Measurements from ENCODE around the gene HKDC1.

HKDC1 gene

GRCh38 chr10:69217119-69217754, 2.9 kb upstream of the HKDC1 start:
- DNase-seq, result no peak

DNA sequence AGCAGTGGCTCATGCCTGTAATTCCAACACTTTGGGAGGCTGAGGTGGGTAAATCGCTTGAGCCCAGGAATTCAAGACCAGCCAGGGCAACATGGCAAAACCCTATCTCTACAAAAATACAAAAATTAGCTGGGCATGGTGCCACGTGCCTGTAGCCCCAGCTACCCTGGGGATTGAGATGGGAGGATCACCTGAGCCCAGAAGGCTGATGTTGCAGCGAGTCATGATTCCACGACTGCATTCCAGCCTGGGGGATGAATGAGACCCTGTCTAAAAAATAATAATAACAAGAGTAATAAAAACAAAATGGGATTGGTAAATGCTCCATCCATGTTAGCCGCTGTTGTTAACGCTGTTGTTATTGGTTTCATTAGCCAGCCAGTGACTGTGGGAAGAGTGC, 1.3 kb upstream of the HKDC1 start:
- DNase-seq, result no peak

- DNase-seq, result no peak
Measured at GRCh38 chr10:69220507-69220906, 375 bp downstream of the HKDC1 start.

DNA sequence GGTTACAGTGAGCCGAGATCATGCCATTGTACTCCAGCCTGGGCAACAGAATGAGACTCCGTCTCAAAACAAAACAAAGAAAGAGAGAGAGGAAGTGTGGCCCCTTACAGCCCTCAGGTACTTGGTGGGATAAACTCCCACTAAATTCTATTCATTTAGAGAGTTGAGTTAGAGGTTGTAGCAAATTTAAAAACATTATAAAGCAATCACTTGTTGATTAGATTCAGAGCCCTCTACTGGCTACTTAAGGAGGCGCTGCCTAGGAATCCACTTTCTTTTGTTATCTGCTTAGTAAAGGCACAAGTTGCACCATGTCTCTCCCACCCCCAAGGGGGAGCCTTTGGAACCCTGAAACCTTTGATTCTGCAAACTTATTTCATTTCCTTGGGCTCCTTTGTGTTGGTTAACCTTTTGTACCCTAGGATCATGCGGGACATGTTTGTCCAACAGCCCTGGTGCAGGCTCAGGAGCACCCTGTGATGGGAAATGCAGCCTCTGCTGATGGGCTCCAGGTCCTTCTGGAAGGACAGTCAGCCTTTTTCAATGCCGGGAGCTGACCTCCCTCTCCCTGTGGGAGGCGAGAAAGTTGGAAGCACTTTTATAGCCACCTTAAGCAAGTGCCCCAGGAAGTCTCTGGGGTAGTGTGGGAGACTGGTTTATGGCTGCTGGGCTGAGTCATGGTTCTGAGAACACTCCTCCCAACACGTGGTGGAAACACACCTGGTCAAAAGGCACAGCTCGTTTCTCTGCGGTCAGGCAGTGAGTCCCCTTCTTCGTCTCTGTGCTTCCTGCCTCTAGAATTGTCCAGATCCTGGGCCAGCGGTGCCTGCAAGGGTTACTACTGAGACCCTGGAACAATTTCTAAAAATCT, 2.3 kb downstream of the HKDC1 start:
- DNase-seq, result peak; percentile 90

DNA sequence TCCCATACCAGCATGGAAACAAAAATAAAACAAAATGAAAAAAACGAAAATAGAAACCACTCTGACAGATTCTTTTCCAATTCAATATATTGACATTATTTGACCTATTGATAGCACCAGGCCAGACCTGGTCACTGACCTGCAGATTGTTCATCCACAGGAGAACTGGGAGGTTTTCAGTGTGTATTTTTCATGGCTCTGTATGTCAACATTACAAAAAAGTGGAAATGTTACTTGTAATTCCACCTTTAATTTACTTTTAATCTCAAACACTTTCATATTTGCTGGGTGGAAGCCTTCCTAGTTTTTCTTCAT, 2.9 kb downstream of the HKDC1 start:
- DNase-seq, result no peak

- no peak for DNase-seq
Measured at GRCh38 chr10:69224862-69225657, 4.9 kb downstream of the HKDC1 start.

- DNase-seq, result no peak
Measured at GRCh38 chr10:69225681-69226080, 5.5 kb downstream of the HKDC1 start.

- DNase-seq, result no peak
Measured at GRCh38 chr10:69226919-69227450, 6.9 kb downstream of the HKDC1 start.

- no peak for DNase-seq
Measured at GRCh38 chr10:69228151-69228550, 8.0 kb downstream of the HKDC1 start.

GRCh38 chr10:69229616-69229916, 9.4 kb downstream of the HKDC1 start:
- DNase-seq, result no peak

- no peak for DNase-seq
Measured at GRCh38 chr10:69230128-69230527, 10.0 kb downstream of the HKDC1 start.

GRCh38 chr10:69232252-69232651, 12.1 kb downstream of the HKDC1 start:
- no peak for DNase-seq

DNA sequence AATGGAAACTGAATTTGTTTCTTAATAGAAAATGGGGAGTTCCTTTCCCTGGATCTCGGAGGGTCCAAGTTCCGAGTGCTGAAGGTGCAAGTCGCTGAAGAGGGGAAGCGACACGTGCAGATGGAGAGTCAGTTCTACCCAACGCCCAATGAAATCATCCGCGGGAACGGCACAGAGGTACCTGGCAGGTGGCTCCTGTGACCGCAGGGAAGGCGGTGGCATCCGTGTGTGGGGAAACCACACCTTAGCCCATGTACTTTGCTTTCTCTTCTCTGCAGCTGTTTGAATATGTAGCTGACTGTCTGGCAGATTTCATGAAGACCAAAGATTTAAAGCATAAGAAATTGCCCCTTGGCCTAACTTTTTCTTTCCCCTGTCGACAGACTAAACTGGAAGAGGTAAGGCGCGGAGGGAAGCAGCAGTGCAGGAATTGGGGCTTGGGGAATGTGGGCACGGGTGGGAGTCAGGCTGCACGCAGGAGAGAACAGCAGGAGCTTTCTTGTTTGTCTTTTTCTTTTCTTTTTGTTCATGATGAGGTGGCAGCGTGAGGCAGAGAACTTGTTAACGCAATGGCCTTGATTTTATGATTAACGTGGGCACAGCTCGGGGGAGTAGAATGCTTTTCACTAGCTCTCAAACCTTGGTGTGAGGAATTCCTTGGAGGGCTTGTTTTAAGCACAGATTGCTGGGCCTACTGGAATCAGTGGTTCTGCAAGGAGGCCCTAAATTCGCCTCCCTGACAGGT, 12.8 kb downstream of the HKDC1 start:
- DNase-seq, result no peak

DNA sequence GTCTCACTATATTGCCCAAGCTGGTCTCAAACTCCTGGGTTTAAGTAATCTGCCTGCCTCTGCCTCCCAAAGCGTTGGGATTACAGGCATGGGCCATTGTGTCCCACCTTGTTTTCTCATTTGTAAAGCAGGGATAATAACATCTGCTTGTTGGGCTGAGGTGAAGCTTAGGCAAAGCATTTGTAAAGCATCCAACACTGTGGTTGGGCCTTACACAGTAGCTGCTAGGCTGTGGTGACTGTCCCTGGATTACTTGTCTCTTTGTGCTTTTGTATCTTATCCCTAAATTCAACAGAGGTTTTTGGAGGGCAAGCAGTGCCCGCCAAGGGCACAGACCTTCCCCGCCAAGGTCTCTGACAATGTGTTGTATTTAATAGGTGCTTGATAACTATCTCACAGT, 14.3 kb downstream of the HKDC1 start:
- DNase-seq, result no peak

DNA sequence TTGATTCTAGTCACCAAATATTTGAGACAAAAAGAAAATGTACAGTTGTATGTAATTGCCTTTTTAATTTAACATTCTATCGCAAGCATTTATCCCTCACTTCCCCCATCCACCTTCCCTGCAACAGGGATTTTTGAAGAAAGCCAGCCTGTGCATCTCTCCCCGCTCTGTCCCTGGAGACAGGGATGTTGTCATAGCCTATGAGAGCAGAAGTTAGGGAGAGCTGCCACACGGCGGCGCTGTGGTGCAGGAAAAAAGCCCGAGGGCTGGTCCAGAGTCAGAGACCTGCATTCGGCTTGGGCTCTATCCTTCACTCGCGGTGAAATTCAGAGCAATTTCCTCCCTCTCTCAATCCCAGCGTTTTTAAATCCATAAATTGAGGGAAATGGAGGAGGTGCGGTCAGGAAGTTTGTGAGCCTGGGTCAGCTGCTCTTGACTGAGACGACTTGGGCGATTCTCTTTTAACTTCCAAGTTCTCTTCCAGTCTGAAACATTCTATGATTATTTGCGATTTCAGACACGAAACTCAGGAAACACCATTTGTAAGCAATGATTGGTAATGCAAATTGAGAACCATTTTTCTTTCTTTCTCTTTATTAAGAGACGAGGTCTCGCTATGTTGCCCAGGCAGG, 17.5 kb downstream of the HKDC1 start:
- DNase-seq, result peak; percentile 48

- no peak for DNase-seq
Measured at GRCh38 chr10:69239136-69239535, 19.0 kb downstream of the HKDC1 start.

DNA sequence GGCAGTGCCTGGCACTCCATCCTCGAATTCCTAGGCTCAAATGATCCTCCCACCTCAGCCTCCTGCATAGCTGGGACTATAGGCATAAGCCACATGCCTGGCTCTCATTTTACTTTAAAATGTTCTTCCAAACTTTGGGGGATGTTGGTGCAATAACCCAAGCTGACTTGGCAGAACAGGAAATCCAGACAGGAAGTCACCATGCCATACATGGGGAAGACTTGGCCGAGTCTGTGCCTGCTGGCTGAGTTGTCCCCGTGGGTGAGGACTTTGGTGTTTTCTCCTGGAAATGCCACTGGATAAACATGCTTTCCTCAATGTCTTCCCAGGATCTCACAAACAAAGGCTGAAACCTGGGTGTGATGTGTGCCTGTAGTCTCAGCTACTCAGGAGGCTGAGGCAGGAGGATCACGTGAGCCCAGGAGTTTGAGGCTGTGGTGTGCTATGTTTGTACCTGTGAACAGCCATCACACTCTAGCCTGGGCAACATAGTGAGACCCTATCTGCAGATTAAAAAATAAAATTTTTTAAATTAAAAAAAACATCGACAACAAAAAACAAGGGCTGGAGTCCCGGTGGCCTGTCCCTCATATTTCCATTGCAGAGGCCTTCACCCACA, 19.8 kb downstream of the HKDC1 start:
- DNase-seq, result peak; percentile 14

- no peak for DNase-seq
Measured at GRCh38 chr10:69240455-69240854, 20.3 kb downstream of the HKDC1 start.

DNA sequence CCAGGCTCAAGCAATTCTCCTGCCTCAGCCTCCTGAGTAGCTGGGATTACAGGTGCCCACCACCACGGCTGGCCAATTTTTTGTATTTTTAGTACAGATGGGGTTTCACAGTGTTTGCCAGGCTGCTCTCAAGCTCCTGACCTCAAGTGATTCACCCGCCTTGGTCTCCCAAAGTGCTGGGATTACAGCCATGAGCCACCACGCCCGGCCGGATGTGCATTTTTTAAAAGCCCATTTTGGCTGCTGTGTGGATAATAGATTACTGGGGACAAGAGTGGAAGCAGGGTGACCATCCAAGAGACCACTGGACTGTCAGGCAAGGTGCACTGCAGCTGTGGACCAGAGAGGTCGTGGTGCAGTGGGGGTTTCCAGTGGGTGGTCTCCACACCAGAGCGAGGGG, 21.4 kb downstream of the HKDC1 start:
- DNase-seq, result no peak

DNA sequence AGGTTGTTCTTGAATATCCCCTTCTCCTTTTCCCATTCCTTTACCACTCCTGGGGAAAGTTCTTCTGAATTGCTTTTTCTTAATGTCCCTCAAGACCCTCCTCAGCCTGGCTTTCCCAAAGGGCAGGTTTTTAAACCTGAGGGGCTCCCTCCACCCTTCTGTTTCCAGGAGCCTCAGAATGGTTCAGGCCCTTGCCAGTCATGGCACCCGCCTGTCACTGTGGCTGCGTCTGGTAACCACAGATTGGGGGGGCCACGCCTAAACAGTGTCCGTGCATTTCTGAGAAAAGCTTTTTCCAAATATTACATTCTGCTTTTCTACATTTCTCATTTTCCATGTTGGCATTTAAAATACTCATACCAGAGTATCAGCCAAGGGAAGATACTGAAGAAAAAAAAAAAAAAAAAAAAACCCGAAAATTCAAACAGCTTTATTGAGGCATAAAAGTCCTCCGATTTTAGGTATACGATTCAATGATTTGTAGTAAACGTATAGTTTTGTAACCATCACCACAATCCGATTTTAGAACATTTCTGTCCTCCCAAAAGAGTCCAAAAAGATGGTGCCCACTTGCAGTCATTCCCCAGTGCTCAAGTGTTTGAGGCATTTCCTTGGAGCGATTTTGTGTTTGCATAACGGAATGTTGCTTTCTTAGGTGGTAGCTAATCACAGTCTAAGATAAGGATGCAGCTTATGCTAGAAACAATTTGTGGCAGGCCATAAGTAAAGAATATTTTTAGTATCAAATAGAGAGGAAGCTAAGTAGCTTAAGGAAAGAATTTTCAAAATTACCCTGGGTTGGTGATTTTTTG, 22.1 kb downstream of the HKDC1 start:
- no peak for DNase-seq

DNA sequence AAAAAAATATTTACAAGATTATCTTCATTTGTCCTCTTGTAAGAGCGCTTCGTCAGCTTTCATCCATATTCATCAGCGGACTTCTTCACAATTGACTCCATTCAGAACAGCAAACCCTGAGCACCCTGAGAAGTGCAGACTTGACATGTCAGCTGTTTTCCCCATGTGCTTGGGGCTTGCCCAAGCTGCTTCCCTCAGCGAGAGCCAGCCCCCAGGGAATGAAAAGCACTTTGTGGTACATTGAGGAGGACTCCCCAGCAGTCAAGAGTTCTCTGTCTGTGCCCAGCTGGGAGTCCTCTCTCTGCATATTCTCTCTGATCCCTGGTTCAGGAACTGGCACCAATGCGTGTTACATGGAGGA, 22.7 kb downstream of the HKDC1 start:
- no peak for DNase-seq

Measured in GF-D8 (cell line).